Measurements from ENCODE around the gene MXRA7.
A peak's percentile ranks its signal among the peaks of the same experiment; 100 is the strongest.

MXRA7 gene

GRCh38 chr17:76707985-76708807 is 2.6 kb downstream of the MXRA7 start:
- Histone ChIP-seq H3K9me3 (ENCODE audit: severe bottlenecking) (no peaks in the 10 kb centered on the region), H3K36me3 (peaks cover 13% of the 10 kb centered on the region), H3K27ac (peak overlapping the region; percentile 78), H3K27me3 (ENCODE audit: insufficient read depth, low read depth, severe bottlenecking) (no peaks in the 10 kb centered on the region), H3K4me3 (ENCODE audit: low read depth, low read length) (peak overlapping the region; percentile 67)
- peak; percentile 98 for DNase-seq
- TF ChIP-seq CTCF (IDR thresholded peaks at IDR 0.05; ENCODE audit: low read depth, low read length) = peak; percentile 95

- Histone ChIP-seq H3K4me3 (ENCODE audit: low read depth, low read length) (no peak overlapping the region), H3K27me3 (ENCODE audit: insufficient read depth, low read depth, severe bottlenecking) (no peaks in the 10 kb centered on the region), H3K9me3 (ENCODE audit: severe bottlenecking) (no peaks in the 10 kb centered on the region), H3K27ac (no peak overlapping the region), H3K36me3 (peaks cover 5% of the 10 kb centered on the region)
- DNase-seq = no peak
- no peak for TF ChIP-seq CTCF (IDR thresholded peaks at IDR 0.05; ENCODE audit: low read depth, low read length)
These were observed 3.9 kb downstream of the MXRA7 start for GRCh38 chr17:76706817-76707216.

- Histone ChIP-seq H3K9me3 (ENCODE audit: severe bottlenecking) (no peaks in the 10 kb centered on the region), H3K27me3 (ENCODE audit: insufficient read depth, low read depth, severe bottlenecking) (no peaks in the 10 kb centered on the region), H3K27ac (no peak overlapping the region), H3K36me3 (peaks cover 5% of the 10 kb centered on the region), H3K4me3 (ENCODE audit: low read depth, low read length) (no peak overlapping the region)
- TF ChIP-seq CTCF (IDR thresholded peaks at IDR 0.05; ENCODE audit: low read depth, low read length) = no peak
- DNase-seq = no peak
These were observed 6.0 kb downstream of the MXRA7 start for GRCh38 chr17:76704805-76705204.

GRCh38 chr17:76702941-76703637 is 7.7 kb downstream of the MXRA7 start:
- no peak for TF ChIP-seq CTCF (IDR thresholded peaks at IDR 0.05; ENCODE audit: low read depth, low read length)
- DNase-seq = no peak
- H3K9me3 ChIP-seq (ENCODE audit: severe bottlenecking) = no peaks in the 10 kb centered on the region
- no peaks in the 10 kb centered on the region for H3K27me3 ChIP-seq (ENCODE audit: insufficient read depth, low read depth, severe bottlenecking)
- H3K27ac ChIP-seq = no peak overlapping the region
- peaks cover 5% of the 10 kb centered on the region for H3K36me3 ChIP-seq
- no peak overlapping the region for H3K4me3 ChIP-seq (ENCODE audit: low read depth, low read length)

GRCh38 chr17:76702076-76702475 is 8.7 kb downstream of the MXRA7 start:
- Histone ChIP-seq H3K36me3 (peaks cover 5% of the 10 kb centered on the region; the same call in 1 of the 2 replicates), H3K27ac (peak overlapping the region; percentile 85; the same call in 1 of the 2 replicates), H3K4me3 (ENCODE audit: low read depth, low read length) (no peak overlapping the region), H3K9me3 (ENCODE audit: severe bottlenecking) (no peaks in the 10 kb centered on the region), H3K27me3 (ENCODE audit: insufficient read depth, low read depth, severe bottlenecking) (no peaks in the 10 kb centered on the region)
- no peak for DNase-seq
- TF ChIP-seq CTCF (IDR thresholded peaks at IDR 0.05; ENCODE audit: low read depth, low read length) = no peak

Measured in WERI-Rb-1 (cell line).